ENCODE data around the gene MLKL.

Gene MLKL

DNA sequence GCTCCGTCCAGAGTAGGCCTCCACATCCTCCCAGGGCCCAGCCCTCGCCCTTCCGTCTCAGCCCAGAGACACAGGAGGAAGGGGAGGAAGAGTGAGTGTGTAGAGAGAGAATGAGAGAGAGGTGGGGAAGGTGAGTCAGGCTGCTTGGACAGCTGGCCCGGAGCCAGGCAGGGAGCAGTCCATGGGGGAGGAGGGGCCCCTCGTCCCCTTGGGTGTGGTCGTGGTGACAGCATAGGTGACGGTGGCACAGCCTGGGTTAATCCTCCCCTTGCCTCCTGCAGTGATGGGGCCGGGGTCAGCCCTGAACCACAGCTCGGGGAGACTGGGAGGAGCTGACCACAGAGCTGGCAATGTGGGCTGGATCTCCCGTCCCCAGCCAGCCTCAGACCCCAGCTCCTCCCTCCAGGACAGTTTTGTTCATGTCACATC lies 37.5 kb upstream of the MLKL start:
- in situ Hi-C loops (cut with MboI; ENCODE audit: low sequenced_read_pairs) = no loop called here
- Histone ChIP-seq H3K9me3 (no peaks in the 10 kb centered on the region), H3K4me1 (no peaks in the 10 kb centered on the region)

DNA sequence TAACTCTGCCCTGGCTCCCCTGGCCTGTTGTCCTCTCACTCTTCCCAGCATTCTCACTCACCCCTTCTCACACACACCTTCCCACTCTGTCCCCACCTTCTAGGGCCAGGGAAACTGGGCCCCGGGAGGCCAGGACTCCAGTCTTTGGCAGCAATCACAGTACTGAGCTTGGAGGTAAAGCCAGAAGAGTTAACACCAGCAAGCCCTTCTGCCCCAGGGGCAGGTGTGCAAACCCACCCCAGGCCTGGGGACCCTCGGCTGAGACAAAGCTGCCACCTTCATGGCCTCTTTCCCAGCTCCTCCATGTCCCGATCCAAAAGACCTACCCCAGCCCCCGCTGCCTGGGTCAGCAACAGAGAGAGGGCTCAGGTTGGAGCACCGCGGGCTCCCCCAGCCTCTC lies 36.9 kb upstream of the MLKL start:
- Histone ChIP-seq H3K4me1 (no peaks in the 10 kb centered on the region), H3K36me3 (replicated peaks) (no peaks in the 10 kb centered on the region), H3K9me3 (no peaks in the 10 kb centered on the region), H3K4me3 (no peak overlapping the region), H3K27me3 (ENCODE audit: low read depth) (no peaks in the 10 kb centered on the region)
- in situ Hi-C loops (cut with MboI; ENCODE audit: low sequenced_read_pairs) = no loop called here
- no peak for DNase-seq (ENCODE audit: low spot score in 2 of 2)

More for the DNA sequence above, 37.5 kb upstream of the MLKL start:
- Histone ChIP-seq H3K4me3 (no peak overlapping the region), H3K27me3 (ENCODE audit: low read depth) (no peaks in the 10 kb centered on the region), H3K36me3 (replicated peaks) (no peaks in the 10 kb centered on the region)
- no peak for DNase-seq (ENCODE audit: low spot score in 2 of 2)

DNA sequence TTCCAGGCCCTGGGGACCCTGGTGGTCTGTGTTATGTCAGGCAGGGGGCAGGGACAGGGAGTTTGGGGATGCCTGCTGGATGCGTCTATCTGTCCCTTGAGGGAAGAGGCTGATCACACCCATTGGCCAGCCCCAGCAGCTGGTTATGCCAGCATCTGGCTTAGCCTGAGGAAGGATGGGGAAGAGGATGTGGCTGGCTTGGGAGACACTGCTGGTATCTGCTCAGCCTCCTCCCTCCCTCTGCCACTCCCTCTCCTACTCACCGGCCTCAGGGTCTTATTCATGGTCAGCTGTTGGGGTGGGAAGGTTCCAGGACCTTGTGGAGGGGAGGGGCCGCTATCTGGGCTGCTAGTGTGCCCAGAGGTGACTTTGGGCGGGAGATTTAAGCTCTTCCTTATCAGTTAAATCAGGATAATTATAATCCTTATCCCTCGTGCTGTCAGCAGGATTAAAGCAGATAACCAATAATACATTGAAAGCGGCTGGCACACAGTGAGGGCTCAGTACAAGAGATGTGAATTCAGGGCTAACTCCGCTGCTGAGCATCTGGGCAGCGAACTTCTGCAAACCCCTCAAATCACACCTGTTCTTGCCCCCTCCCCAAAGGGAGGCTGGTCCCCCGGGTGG lies 36.0 kb upstream of the MLKL start:
- Histone ChIP-seq H3K27me3 (ENCODE audit: low read depth) (no peaks in the 10 kb centered on the region), H3K36me3 (replicated peaks) (no peaks in the 10 kb centered on the region), H3K4me3 (no peak overlapping the region), H3K9me3 (no peaks in the 10 kb centered on the region), H3K4me1 (no peaks in the 10 kb centered on the region)
- in situ Hi-C loops (cut with MboI; ENCODE audit: low sequenced_read_pairs) = no loop called here
- DNase-seq (ENCODE audit: low spot score in 2 of 2) = no peak

DNA sequence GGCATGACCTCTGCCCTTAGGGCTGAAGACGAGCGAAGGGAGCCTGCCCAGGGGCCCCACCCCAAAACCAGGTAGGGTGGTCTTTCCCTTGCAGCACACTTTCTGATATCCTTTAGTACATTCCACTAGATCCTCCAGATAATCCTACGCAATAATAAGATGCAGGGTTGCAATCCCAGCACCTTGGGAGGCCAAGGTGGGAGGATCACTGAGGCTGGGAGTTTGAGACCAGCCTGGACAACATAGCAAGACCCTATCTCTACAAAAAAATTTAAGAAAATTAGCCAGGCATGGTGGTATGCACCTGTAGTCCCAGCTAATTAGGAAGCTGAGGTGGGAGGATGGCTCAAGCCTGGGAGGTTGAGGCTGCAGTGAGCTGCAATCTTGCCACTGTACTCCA lies 34.9 kb upstream of the MLKL start:
- in situ Hi-C loops (cut with MboI; ENCODE audit: low sequenced_read_pairs) = no loop called here
- H3K27me3 ChIP-seq (ENCODE audit: low read depth) = no peaks in the 10 kb centered on the region
- H3K36me3 ChIP-seq (replicated peaks) = no peaks in the 10 kb centered on the region
- H3K9me3 ChIP-seq = no peaks in the 10 kb centered on the region
- DNase-seq (ENCODE audit: low spot score in 2 of 2) = no peak
- no peak overlapping the region for H3K4me3 ChIP-seq
- H3K4me1 ChIP-seq = no peaks in the 10 kb centered on the region

DNA sequence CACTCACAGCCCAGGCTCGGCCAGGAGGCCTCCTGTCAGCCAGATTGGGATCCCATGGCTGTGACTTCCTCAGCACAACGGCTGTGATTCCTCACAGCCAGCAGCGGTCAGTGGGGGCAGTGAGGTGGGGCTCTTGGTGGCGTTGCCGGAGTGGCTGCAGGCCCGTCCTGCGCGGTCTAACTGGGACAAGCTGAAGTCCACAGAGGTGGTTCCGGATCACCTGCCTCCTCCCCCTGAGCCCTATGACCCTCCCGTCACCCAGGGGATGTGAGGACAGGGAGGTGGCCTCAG lies 34.4 kb upstream of the MLKL start:
- in situ Hi-C loops (cut with MboI; ENCODE audit: low sequenced_read_pairs) = no loop called here
- no peaks in the 10 kb centered on the region for H3K4me1 ChIP-seq
- no peaks in the 10 kb centered on the region for H3K9me3 ChIP-seq
- H3K36me3 ChIP-seq (replicated peaks) = no peaks in the 10 kb centered on the region
- no peak overlapping the region for H3K4me3 ChIP-seq
- DNase-seq (ENCODE audit: low spot score in 2 of 2) = no peak
- no peaks in the 10 kb centered on the region for H3K27me3 ChIP-seq (ENCODE audit: low read depth)

DNA sequence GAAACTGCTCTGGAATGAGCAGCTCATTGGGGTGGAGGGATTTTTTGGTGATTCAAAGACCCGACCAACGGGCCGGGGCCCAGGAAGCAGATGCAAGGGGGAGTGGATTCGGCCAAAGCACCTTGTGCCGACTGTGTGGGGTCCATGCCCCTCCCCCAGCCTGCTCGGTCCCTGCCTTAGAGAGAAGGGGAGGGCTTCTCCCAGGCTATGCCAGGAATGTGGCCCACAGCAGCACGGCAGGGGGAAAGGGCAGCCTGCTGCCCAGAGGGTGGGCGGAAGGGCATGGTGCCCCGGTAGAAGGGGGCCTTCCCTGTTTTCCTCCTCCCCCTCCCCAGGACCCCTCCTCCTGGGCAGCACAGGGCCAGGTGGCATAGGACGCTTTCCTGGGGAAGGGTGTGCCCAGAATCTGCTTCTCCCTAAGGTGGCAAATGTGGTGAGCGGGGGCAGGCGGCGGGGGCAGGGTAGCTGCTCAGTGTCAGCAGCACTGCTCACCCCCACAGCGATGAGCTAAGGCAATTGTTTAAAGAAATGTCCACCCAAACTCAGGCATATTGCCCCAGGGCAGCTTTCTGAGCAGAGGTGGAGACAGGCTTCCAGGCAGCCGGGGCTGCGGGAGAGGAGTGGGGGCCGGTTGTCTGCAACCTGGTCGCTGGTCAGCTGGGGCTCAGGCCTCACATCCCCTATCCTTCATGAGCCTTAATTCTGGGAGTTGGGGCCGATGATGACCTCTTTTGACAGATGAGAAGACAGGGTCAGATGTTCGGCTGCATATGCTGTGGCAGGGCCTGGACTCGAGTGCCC lies 33.9 kb upstream of the MLKL start:
- DNase-seq (ENCODE audit: low spot score in 2 of 2) = peak in 1 of 2 experiments; percentile 42
- Histone ChIP-seq H3K4me1 (no peaks in the 10 kb centered on the region), H3K4me3 (no peak overlapping the region), H3K9me3 (no peaks in the 10 kb centered on the region), H3K27me3 (ENCODE audit: low read depth) (no peaks in the 10 kb centered on the region), H3K36me3 (replicated peaks) (no peaks in the 10 kb centered on the region)
- in situ Hi-C loops (cut with MboI; ENCODE audit: low sequenced_read_pairs) = no loop called here

DNA sequence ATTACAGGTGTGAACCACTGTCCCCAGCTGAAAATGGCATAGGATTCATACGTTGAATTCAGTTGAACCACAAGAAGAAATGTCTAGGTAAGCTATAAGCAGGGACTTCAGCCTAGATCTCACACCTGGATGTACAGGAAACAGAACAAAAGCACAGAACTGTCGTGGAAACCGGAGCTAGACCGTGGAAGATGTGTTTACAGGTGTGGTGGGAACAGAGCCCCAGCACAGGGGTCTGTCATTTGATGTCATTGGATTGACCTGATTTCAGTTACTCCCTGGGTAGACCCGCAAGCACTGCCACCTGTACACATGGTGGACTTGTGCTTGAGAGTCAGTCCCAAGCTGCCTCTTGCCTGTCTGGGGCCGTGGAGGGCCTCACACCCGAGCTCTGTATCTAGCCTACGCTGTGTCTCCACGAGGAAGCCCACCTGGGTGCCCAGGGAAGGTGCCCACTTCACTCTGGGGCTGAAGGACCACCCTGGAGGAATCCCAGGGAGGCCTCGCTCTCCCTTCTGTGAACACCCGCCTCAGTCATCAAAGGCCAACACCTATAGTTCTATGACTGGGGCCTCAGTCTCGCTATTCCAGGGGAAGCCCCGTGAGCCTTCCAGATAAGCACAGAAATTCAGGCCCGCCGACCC lies 32.2 kb upstream of the MLKL start:
- Histone ChIP-seq H3K9me3 (no peaks in the 10 kb centered on the region), H3K4me1 (no peaks in the 10 kb centered on the region), H3K4me3 (no peak overlapping the region), H3K27me3 (ENCODE audit: low read depth) (no peaks in the 10 kb centered on the region), H3K36me3 (replicated peaks) (no peaks in the 10 kb centered on the region)
- DNase-seq (ENCODE audit: low spot score in 2 of 2) = no peak
- in situ Hi-C loops (cut with MboI; ENCODE audit: low sequenced_read_pairs) = no loop called here

DNA sequence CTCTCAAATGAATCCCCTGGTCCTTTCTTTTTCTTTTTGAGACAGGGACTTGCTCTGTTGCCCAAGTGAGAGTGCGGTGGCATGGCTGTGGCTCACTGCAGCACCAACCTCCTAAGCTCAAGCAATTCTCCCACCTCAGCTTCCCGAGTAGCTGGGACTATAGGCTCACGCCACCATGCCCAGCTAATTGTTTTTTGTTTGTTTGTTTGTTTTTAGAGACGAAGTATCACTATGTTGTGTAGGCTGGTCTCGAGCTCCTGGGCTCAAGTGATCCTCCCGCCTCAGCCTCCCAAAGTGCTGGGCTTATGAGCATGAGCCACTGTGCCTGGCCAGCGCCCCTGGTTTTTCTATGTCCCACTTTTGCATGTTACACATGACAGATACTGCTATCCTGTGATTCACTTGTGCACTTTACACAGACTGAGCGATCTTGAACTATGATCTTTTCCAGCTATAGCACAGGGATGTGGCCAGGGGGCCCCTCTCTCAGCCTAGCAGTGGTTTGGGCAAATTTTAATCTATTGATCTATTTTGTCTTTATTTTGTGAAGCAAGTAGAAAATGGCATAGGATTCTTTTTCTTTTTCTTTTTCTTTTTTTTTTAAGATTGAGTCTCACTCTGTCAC lies 31.3 kb upstream of the MLKL start:
- Histone ChIP-seq H3K4me1 (no peaks in the 10 kb centered on the region), H3K4me3 (no peak overlapping the region), H3K36me3 (replicated peaks) (no peaks in the 10 kb centered on the region), H3K9me3 (peaks cover 5% of the 10 kb centered on the region; the same call in 1 of the 2 replicates), H3K27me3 (ENCODE audit: low read depth) (no peaks in the 10 kb centered on the region)
- no peak for DNase-seq (ENCODE audit: low spot score in 2 of 2)
- in situ Hi-C loops (cut with MboI; ENCODE audit: low sequenced_read_pairs) = no loop called here

DNA sequence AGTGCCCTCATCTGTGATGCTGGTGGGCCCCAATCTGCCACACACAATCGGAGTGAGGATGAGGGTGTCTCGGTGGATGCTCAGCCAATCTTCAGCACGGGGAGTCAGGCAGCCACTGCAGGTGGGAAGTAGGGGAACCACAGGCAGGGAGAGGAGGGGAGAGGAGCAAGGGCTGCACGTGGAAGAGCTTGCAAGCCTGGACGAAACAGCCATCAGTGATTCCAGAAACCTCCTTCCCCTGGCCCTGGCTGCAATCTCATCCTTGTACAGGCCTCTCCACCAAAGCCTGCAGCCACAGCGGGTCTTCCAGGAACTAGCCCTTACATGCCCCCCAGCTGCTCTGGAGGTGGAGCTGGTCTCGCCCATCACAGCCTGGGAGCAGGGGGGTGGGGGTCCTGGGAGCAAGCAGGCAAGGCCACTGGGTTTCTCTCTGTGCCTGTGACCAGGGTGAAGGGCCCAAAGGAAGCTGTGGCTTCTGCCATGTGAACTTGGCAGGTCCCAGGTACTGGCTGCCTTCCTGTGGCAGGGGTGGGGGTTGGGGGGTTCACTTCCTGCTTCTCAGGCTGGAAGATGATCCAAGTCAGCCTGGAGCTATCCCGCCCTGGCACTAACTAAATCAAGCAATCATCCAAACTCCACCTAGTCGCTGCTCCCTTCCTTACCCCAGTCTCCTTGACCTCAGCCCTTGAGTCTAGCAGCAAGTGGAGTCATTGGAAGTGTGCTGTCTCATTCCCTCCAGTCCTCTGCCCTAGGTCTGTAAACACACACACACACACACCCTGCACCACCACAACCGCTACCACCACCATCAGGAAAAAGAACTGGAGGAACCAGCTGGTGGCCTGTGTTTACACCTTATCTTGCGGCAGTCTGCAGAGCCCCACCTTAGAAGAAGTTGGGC lies 29.4 kb upstream of the MLKL start:
- Histone ChIP-seq H3K27me3 (ENCODE audit: low read depth) (no peaks in the 10 kb centered on the region), H3K9me3 (peaks cover 9% of the 10 kb centered on the region; the same call in 1 of the 2 replicates), H3K4me1 (no peaks in the 10 kb centered on the region), H3K36me3 (replicated peaks) (no peaks in the 10 kb centered on the region), H3K4me3 (no peak overlapping the region)
- no peak for DNase-seq (ENCODE audit: low spot score in 2 of 2)
- in situ Hi-C loops (cut with MboI; ENCODE audit: low sequenced_read_pairs) = no loop called here

DNA sequence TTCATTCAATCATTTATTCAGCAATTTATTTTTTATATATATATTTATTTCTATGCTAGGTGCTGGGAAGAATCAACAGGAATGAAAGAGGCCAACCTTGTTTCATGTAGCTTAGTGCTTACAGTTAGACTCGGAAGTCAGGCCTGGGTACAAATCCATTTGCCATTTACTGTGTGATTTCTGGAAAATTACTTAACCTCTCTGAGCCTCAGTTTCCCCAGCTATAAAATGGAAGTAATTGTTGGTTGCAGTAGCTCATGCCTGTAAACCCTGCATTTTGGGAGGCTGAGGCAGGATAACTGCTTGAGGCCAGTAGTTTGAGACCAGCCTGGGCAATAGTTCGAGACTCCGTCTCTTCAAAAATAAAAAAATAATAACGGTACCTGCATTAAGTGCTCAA lies 27.2 kb upstream of the MLKL start:
- Histone ChIP-seq H3K27me3 (ENCODE audit: low read depth) (no peaks in the 10 kb centered on the region), H3K4me3 (no peak overlapping the region), H3K36me3 (replicated peaks) (no peaks in the 10 kb centered on the region), H3K9me3 (peaks cover 9% of the 10 kb centered on the region; the same call in 1 of the 2 replicates), H3K4me1 (no peaks in the 10 kb centered on the region)
- in situ Hi-C loops (cut with MboI; ENCODE audit: low sequenced_read_pairs) = no loop called here
- DNase-seq (ENCODE audit: low spot score in 2 of 2) = no peak

DNA sequence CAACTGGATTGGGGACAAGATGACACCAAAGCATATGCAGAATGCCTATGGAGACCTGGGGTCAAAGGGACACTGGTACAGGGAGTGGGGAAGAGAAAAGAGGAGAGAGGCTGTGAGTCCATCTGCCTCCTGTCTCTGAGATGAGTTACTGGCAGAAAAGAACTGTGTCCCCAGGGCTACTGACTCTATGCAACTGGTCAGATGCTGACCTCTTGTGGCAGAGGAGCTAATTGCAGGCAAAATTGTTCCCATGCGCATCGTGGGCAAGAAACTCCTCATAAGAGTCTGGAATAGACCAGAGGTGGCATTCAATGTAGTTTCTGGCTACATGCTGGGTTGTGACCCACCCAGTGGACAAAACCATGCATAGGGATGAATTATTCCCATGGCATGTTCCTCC lies 26.1 kb upstream of the MLKL start:
- in situ Hi-C loops (cut with MboI; ENCODE audit: low sequenced_read_pairs) = no loop called here
- H3K9me3 ChIP-seq = peaks cover 9% of the 10 kb centered on the region; the same call in 1 of the 2 replicates
- no peaks in the 10 kb centered on the region for H3K27me3 ChIP-seq (ENCODE audit: low read depth)
- H3K4me3 ChIP-seq = no peak overlapping the region
- DNase-seq (ENCODE audit: low spot score in 2 of 2) = peak in 1 of 2 experiments; percentile 38
- H3K4me1 ChIP-seq = no peaks in the 10 kb centered on the region
- no peaks in the 10 kb centered on the region for H3K36me3 ChIP-seq (replicated peaks)

DNA sequence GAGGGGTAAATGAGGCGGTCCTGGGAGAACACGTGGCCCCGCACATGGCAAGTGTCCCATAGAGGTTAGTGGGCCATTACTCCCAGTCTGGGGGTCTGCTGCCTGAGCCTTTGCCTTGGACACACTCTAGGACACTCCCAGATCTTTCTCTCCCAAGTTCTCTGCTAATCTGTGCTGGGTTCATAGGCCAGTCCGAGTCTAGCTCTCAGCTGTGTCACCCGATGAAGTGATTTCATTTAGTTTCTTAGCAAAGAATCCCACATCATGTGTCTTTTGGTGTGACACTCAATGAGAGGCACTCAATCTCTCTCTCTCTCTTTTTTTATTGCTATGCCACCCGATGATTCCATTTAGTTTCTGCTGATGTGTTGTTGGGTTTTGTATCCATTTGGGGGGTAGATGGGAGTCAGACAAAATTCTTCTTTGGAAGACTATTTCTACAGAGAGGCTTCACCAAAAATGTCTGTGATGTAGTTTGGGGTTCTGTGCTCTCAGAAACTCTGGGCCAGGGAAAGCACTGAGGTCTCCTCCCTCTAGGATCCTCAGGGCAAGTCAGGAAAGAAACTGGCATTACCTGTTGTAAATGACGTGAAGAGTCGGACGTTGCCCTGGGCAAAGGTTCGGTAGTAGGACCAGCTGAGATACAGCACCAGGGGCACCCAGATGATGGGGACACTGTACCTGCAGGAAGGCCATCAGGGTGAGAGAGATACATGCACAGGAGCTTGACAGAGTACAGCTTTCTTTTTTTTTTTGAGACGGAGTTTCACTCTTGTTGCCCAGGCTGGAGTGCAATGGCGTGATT lies 25.2 kb upstream of the MLKL start:
- Histone ChIP-seq H3K36me3 (replicated peaks) (no peaks in the 10 kb centered on the region), H3K4me1 (no peaks in the 10 kb centered on the region), H3K9me3 (peaks cover 9% of the 10 kb centered on the region; the same call in 1 of the 2 replicates), H3K27me3 (ENCODE audit: low read depth) (no peaks in the 10 kb centered on the region), H3K4me3 (no peak overlapping the region)
- no peak for DNase-seq (ENCODE audit: low spot score in 2 of 2)
- in situ Hi-C loops (cut with MboI; ENCODE audit: low sequenced_read_pairs) = no loop called here

Data from HAP-1 (cell line).